GM19351 (cell line): ENCODE data around the gene SGF29.
"Not testable (repeated sequence)": the region's sequence is repeated elsewhere in the genome, so short reads cannot be mapped to it uniquely, and the experiment has no call there.

Experiments used
- ATAC-seq: cut with Tn5 transposase; IDR thresholded peaks from one replicate; pipeline ENCODE4 v1.9.1; 2021; ENCODE audit warnings: mild to moderate bottlenecking, moderate library complexity; ENCODE audit not compliant: unreplicated experiment

The SGF29 gene

GRCh38 chr16:28553776-28554633 lies at the start of gene SGF29:
TSS of gene SGF29 (plus strand) at chr16:28553920. CDS start at chr16:28581070, 27,150 bp downstream.
- peak; percentile 66 for ATAC-seq

- no peak for ATAC-seq
Measured at GRCh38 chr16:28504707-28505404, 48.9 kb upstream of the SGF29 start.

- no peak for ATAC-seq
Measured at GRCh38 chr16:28505489-28506137, 48.1 kb upstream of the SGF29 start.

- ATAC-seq: no peak
Measured at GRCh38 chr16:28511031-28511430, 42.7 kb upstream of the SGF29 start.

- no peak for ATAC-seq
Measured at GRCh38 chr16:28511801-28512789, 41.6 kb upstream of the SGF29 start.

- no peak for ATAC-seq
Measured at GRCh38 chr16:28513484-28514181, 40.1 kb upstream of the SGF29 start.

- ATAC-seq: no peak
Measured at GRCh38 chr16:28514246-28514645, 39.5 kb upstream of the SGF29 start.

GRCh38 chr16:28520672-28521071 lies 33.0 kb upstream of the SGF29 start:
- ATAC-seq: no peak

GRCh38 chr16:28521436-28521835 lies 32.3 kb upstream of the SGF29 start:
- ATAC-seq: no peak

GRCh38 chr16:28522792-28523191 lies 30.9 kb upstream of the SGF29 start:
- ATAC-seq: no peak

GRCh38 chr16:28524681-28525171 lies 29.0 kb upstream of the SGF29 start:
- no peak for ATAC-seq

- no peak for ATAC-seq
Measured at GRCh38 chr16:28526201-28527099, 27.3 kb upstream of the SGF29 start.

- ATAC-seq: not testable (repeated sequence)
Measured at GRCh38 chr16:28527100-28527785, 26.5 kb upstream of the SGF29 start.

- ATAC-seq: no peak
Measured at GRCh38 chr16:28527985-28528384, 25.7 kb upstream of the SGF29 start.

- ATAC-seq: no peak
Measured at GRCh38 chr16:28528463-28528867, 25.3 kb upstream of the SGF29 start.

GRCh38 chr16:28529124-28529523 lies 24.6 kb upstream of the SGF29 start:
- ATAC-seq: no peak

GRCh38 chr16:28531777-28532744 lies 21.7 kb upstream of the SGF29 start:
- ATAC-seq: no peak
